ENCODE measurements around the gene IKBKG.
A peak's percentile ranks its signal among the peaks of the same experiment; 100 is the strongest.
"Not testable (repeated sequence)": the region's sequence is repeated elsewhere in the genome, so short reads cannot be mapped to it uniquely, and the experiment has no call there.

The IKBKG gene

DNA sequence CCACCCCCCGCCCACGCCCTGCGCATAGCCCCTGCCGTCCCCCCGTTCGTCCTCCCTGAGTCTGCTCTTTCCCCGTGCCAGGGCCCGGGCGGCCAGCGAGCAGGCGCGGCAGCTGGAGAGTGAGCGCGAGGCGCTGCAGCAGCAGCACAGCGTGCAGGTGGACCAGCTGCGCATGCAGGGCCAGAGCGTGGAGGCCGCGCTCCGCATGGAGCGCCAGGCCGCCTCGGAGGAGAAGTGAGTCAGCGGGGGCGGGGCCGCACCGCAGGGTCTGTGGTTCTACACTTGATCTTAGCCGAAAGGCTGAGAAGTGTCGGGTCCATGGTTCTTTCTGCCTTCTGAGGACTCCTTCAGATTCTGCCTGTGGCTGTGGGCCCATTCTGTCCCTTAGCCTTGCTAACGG, 12.9 kb downstream of the IKBKG start:
- DNase-seq: not testable (repeated sequence)

- not testable (repeated sequence) for DNase-seq
Measured at GRCh38 chrX:154562295-154562694, 14.9 kb downstream of the IKBKG start.

DNA sequence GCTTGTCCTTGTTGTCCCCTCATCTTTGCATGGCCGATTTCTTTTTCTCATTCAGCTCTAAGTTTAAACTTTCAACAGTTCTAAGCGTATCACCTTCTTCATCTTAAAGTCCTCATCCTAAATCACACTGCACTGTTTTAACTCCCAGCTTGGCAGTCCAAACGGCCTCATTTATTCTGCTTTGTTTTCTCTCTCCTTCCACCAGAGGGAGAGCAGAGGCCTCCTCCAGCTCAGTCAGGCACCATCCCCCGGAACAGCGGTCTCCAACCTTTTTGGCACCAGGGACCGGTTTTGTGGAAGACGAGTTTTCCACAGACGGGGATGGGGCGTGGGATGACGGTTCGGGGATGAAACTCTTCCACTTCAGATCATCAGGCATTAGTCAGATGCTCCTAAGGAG, 22.9 kb downstream of the IKBKG start:
- DNase-seq: not testable (repeated sequence)

DNA sequence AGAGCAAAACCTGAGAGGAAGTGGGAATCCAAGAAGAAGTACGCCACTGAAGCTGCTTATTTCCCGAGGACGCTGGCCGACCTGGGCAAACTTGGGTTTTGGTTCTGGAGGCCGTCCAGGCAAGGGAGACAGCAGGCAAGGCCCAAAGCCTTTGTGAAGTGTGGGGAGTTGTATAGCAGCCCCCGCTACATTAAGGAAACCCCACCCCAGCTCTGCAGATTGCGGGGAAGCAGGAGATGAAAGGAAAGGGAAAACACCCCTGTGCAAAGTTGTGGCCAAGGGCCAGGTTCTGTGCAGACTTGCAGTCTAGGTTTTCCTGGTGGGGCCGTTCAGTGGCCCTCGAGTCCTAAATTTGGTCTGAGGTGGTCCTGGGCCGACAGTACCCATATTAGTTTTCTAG, 25.6 kb downstream of the IKBKG start:
- DNase-seq: not testable (repeated sequence)

DNA sequence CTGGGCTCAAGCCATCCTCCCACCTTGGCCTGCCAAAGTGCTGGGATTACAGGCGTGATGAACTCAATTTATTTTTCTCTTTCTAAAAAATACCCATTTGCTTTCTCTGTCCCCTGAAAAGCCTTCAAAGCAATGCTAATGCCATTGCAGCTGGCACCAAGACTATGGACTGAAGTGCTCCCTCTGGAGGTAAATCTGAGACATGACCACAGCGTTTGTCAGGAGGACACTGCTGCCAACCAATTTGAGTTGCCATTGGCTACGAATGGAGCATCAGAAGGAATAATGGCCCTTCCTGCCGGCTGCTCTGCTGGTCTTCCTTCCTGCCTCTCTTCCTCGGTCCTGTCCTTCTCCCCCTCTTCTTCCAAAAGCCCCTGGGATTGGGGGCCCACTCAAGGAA, 27.7 kb downstream of the IKBKG start:
- DNase-seq: not testable (repeated sequence)

- DNase-seq: not testable (repeated sequence)
Measured at GRCh38 chrX:154582994-154583393, 35.6 kb downstream of the IKBKG start.

- not testable (repeated sequence) for DNase-seq
Measured at GRCh38 chrX:154584585-154585183, 37.3 kb downstream of the IKBKG start, which contains the start of gene CTAG1A. Gene CTAG1A (plus strand): TSS chrX:154585133. CDS start chrX:154585207, 74 bp downstream.

GRCh38 chrX:154590415-154590814, 43.0 kb downstream of the IKBKG start:
- not testable (repeated sequence) for DNase-seq

GRCh38 chrX:154592505-154592904, 45.1 kb downstream of the IKBKG start:
- no peak for DNase-seq

DNA sequence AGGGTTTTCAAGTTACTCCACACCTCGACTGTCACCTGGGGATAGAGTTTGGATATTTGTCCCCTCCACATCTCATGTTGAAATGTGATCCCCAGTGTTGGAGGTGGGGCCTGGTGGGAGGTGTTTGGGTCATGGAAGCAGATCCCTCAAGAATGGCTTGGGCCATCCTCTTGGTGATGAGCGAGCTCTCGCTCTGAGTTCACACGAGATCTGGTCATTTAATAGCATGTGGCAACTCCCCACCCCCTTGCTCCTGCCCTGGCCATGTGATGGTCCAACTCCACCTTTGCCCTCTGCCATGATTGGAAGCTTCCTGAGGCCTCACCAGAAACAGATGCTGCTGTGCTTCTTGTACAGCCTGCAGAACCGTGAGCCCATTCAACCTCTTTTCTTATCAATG, 45.8 kb downstream of the IKBKG start:
- DNase-seq: no peak

- DNase-seq: no peak
Measured at GRCh38 chrX:154594491-154594890, 47.1 kb downstream of the IKBKG start.

DNA sequence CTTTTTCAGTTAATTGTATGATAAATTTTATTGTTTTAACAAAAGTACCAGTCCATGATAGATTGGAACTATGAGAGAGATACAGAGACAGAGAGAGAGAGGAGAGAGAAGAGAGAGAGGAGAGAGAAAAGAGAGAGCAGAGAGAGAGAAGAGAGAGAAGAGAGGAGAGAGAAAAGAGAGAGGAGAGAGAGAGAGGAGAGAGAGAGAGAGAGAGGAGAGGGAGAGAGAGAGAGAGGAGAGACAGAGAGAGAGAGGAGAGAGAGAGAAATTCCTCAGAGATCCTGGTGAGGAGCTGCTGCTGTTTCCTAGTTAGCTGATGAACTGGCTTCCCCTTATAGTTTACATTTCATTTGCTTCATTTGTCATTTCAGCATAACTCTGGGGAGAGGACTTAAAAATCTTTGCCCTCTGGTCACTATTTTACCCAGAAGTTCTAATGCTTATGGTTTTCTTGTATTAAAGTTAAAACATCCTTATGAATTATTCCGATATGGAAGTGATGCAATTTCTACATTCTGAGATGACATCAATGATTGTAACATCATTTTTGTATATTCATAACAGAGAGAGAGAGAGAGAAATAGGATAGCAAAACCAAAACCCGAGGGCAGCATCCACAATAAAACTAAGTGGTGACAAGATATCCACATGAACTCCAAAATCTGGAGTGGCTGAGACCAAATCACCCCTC, 48.3 kb downstream of the IKBKG start:
- no peak for DNase-seq

- peak; percentile 56 for DNase-seq
Measured at GRCh38 chrX:154596290-154596929, 49.0 kb downstream of the IKBKG start.

- no peak for DNase-seq
Measured at GRCh38 chrX:154597221-154597620, 49.8 kb downstream of the IKBKG start.

DNA sequence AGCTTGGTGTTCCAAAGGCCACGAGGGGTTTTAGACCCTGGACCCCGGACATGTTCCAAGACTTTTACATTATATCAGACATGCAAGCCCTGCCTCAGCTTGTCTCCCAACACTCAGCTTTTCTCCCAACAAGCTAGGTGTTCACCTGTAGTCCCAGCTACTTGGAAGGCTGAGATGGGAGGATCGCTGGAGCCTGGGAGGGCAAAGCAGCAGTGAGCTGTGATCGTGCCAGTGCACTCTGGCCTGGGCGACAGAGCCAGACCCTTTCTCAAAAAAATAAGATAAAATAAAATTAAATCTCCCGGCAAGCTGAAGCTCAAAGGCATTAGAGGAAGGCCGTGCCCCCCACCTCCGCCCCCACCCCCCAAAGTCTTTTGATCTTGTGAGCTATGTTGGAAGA, 51.2 kb downstream of the IKBKG start:
- no peak for DNase-seq

- no peak for DNase-seq
Measured at GRCh38 chrX:154599531-154599930, 52.1 kb downstream of the IKBKG start.

DNA sequence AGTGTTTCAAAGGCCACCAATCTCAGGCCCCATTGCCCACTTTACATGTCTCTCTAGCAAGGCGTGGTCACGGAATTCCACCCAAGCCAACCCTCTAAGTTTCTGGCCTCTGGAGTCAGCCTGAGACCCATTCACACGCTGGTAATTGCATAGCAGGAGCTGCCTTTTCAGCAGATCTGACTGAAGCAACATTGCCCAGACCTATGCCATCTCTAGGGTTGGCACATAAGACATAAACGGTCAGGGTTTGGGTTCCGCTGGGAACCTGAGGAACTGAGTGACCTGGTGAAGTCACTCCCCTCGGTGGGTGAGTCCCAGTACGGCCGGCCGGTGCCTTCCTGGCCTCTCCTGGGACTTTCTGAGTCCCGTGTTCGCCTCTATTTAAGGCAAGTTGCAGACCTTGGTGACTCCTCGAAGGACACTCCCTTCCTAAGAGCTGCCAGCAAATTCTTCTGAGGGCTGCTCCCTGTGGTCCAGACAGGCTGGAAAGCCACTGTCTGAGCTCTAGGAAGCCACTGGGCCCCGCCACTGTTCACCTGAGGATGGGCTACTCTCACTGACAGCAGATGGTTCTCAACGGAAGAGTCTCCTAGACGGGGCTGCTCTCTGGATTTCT, 53.4 kb downstream of the IKBKG start:
- DNase-seq: no peak

- DNase-seq: no peak
Measured at GRCh38 chrX:154602226-154602625, 54.8 kb downstream of the IKBKG start.

DNA sequence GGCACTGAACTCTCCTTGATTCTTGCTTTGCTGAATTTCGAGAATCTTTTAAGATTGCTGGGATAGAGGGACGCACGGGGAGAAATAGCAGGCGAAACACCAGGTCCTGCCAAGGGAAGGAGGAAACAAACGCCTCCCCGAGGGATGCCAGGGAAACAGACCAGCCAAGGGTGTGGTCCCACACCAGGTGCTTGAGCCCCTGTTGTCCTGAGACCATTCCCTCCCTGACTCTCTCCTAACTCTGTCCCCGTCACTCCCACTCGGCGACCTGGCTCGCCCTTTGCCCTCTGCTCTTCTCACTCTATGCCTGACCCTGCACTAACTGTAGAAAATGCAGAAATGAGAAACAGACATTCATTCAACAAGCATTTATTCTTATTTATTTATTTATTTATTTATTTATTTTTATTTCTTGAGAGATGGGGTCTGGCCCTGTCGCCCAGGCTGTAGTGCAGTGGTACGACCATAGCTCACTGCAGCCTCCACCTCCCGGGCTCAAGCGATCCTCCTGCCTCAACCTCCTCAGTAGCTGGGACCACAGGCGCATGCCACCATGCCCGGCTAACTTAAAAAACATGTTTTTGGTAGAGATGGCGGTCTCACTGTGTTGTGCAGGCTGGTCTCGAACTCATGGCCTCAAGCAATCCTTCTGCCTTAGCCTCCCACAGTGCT, 55.5 kb downstream of the IKBKG start:
- DNase-seq: no peak

- no peak for DNase-seq
Measured at GRCh38 chrX:154603438-154604430, 56.3 kb downstream of the IKBKG start.

- no peak for DNase-seq
Measured at GRCh38 chrX:154605566-154605965, 58.1 kb downstream of the IKBKG start.

- no peak for DNase-seq
Measured at GRCh38 chrX:154607370-154607769, 60.0 kb downstream of the IKBKG start.

Data from eye (tissue), 1 donor.